G401 (cell line): ENCODE measurements around the gene CDH6. TPM values are rescaled to one million over a fixed set of nuclear protein-coding genes. Genes with fewer than 3 reads are reported as not detected.

Experiments
- DNase-seq: peaks from one replicate; pipeline ENCODE4 v3.0.0-alpha.2; 2015; ENCODE audit warnings: low spot score
- in situ Hi-C: cut with HindIII; loops from 2 replicates; pipeline ENCODE4 v1.10.0; 2016; ENCODE audit warnings: low sequenced_read_pairs, mixed read lengths
- total RNA-seq: library from RNA; depleted of rRNA; stranded (reverse); fragments of >200 nt; shearing (Covaris generic); gene quantifications from 2 replicates; pipeline ENCODE4 v1.2.3, GENCODE V29; 2014

Gene CDH6
- total RNA-seq, 1 experiment from 2014 or later = 0.58 TPM

DNA sequence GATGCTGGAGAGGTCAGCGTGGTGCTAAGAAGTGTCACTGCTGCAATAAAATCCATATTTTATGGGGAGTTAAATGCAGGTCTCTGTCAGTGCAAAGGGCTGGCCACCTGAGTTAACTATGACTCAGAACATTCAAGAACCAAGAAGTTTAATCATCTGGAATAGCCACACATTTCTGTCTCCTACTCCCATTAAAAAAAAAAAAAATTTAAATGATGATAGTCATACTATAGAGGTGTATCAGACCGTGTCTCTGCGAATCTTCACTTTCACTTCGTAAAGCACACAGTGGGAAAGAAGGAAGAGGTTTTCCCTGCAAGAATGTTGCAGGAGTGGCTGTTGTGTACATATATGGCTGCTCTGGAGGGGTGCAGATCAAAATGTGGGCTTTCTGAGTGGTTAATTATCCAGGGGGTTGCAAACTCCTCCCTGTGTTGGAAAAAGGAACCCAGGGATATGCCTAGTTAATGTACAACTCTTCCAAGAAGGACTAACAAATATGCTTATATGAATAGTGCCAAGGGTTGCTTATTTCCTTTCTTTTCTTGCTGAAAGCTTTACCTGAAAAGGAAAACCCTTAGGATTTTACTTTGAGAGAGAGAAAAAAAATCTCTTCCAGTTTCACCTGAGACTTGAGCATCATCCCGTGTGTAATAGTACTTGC lies 1.5 kb downstream of the CDH6 start:
- in situ Hi-C loops = no loop called here

GRCh38 chr5:31196309-31196708 lies 2.8 kb downstream of the CDH6 start:
- in situ Hi-C loops = no loop called here
- DNase-seq = no peak

More for the DNA sequence above, 1.5 kb downstream of the CDH6 start:
- DNase-seq = no peak

GRCh38 chr5:31197183-31197582 lies 3.7 kb downstream of the CDH6 start:
- in situ Hi-C loops = no loop called here
- no peak for DNase-seq

DNA sequence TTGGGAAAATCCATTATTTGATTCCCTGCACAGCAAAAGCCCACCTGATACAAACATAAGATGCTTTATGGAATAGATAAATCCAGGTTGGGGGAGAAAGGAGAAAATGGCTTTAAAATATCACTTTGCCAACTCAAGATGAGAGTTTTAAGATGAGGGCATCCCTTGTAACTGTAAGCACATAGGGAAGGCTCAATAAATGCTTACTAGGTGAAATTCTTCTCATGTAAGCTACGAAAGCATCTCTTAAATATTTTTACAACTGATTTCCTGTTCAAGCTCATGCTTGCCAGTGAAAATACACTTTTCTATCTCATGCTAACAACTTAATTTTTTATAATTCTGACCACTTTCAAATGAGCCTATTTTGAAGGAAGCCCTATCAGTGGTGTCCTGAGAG lies 11.5 kb downstream of the CDH6 start:
- DNase-seq = no peak
- in situ Hi-C loops = no loop called here

GRCh38 chr5:31208043-31208442 lies 14.6 kb downstream of the CDH6 start:
- in situ Hi-C loops = no loop called here
- DNase-seq = no peak

DNA sequence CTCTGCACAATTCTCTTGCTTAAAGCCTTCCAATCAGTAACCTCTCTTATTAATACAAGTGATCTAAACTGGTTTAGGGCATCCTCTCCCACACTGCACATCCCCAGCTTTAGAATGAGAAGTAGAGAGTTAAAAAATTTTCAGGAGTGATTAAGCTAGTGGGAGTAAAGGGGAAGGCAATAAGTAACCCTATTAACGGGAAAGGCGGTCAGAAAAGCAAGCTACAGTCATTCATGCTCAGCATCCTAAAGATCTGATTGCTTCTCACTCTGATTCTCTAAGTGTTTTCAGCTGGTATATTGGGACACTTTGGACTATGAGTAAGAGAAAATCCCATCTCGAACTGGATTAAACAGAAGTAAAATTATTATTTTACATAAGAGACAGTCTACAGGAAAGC lies 15.8 kb downstream of the CDH6 start:
- in situ Hi-C loops = no loop called here
- no peak for DNase-seq

DNA sequence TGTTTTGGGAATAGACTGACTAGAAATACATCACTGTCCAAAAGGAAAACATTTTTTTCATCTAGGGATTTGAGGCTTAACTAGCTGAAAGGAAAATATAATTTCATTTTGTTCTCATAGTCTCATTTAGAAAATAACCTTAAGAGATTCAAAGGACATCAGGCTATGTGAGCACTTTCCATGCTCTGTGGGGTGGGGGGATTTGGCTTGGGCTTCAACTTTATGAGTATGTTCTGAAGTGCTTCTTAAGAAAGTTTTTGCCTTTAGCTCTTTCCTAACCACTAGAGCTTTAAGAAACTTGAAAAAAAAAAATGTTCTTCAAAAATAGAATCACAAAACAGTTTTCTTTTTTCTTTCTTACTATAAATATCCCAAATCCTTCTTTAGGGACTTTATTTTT lies 17.6 kb downstream of the CDH6 start:
- no peak for DNase-seq
- in situ Hi-C loops = no loop called here

DNA sequence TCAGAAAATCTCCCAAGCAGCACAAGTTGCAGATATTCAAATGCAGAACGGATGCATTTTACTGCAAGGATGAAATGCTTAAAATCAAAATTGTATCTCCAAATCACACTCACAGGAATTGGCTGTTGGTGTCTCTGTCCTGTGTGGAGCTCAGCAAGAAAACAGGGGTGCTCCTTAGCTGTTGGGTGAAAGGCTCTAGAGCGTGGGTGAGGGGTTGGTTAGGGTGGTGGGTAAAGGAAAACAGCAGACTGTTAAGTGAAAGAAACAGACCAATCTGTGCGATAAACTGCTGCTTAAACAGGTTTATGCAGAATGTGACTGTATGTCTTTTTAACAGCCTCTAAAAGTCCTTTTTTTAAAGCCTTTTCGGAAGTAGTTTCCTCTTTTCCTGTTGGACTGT lies 19.8 kb downstream of the CDH6 start:
- in situ Hi-C loops = no loop called here
- no peak for DNase-seq

DNA sequence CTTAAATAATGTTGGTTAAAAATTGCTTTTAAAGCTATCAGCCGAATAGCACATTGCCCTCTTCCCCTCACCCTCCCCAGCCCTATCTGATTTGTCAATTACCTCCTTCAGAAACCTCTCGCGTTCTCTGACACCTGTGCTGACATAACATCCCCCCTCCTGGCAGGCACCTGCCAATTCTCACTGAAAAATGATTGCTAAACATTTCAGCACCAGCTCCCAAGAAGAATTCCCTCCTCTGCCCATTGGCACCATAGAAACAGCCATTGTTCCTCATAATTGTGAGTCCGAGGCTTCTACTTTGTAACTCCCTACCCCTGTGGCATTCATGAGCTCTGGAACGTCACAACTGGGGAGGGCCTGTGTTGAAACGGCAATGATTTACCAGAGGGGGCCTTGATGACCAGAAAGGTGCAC lies 20.2 kb downstream of the CDH6 start:
- in situ Hi-C loops = no loop called here
- no peak for DNase-seq

DNA sequence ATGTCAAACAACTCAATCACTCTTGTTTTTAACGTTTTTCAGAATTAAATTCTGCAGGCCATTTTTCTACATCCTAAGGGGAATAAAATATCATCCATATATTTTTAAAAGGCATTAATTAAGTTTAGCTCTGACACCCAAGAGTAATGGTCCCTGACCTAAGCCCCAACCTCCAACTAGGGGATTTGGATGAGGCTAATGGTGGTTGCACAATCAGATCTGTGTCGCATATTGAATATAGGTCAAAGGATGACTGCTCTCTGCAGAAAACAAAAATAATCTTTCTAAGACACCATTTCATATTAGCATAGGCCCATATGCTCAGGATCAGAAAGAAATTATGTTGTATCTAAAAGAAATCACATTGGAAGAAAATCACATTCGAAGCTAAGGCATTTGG lies 20.7 kb downstream of the CDH6 start:
- DNase-seq = no peak
- in situ Hi-C loops = no loop called here

- DNase-seq = no peak
- in situ Hi-C loops = no loop called here
Measured at GRCh38 chr5:31215236-31215635, 21.8 kb downstream of the CDH6 start.

DNA sequence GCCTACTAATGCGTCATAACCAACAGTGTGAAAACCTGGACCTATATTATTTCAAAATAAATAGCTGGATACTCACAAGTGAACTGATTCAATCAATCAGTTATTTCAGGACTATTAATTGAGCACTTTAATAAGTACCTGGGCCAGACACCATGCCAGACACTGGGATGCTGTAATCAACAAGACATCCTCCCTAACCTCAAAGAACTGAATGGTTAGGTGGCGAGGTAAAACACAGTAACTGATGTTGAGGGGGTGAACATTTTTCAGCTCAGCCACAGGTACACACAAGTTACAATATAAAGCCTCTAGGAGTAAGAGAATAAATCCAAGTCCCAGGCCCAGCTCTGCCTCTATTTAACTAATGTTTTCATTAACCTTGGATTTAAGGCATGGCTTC lies 24.0 kb downstream of the CDH6 start:
- DNase-seq = no peak
- in situ Hi-C loops = no loop called here

DNA sequence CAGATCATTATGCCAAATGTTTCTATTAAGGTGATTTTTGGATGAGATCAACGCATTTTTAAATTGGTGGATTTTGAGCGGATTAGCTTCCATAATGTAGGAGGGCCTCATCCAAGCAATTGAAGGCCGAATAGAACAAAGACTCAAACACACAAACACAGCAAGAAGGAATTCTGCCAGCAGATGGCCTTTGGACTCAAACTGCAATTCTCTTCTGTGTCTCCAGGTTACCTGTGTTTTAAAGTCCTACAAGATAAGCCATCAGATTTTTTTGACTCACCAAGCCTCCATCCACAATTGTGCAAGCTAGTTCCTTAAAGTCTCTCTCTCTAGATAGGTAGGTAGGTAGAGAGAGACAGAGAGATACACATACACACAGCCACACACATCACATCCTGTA lies 25.5 kb downstream of the CDH6 start:
- in situ Hi-C loops = no loop called here

DNA sequence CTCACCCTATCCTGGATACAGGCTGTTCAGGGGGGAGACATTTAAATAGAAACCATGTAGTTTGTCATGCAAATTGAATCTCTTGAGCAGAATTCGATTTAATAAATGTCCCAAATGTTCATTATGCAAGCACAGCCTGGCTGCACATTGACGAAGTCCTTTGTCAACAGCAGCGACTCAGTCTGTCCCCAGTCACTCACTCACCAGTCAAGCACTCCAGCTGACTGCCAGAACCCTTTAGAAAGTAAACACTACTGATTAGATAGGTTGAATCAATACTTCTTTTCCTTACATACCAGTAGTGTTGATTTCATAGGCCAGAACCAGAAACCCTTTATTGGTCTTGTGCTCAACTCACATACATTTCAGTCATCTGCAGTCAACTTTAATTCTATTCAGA lies 27.5 kb downstream of the CDH6 start:
- in situ Hi-C loops = no loop called here
- no peak for DNase-seq

More for the DNA sequence above, 25.5 kb downstream of the CDH6 start:
- no peak for DNase-seq

DNA sequence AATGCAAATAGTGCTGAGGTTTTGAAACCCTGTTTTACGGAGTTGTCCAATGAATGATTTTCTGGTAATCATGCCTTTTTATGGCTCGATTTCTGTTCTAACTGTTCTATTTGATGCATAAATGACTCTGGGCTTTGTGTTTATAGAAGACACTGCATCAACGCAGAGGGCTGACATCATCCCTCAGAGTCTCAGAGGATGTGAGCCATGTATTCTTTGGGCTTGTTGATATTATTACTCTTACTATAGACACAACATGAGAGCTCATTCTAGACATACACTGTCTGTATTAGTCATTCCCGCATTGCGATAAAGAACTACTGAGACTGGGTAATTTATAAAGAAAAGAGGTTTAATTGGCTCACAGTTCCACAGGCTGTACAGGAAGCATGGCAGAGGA lies 31.6 kb downstream of the CDH6 start:
- in situ Hi-C loops = no loop called here
- DNase-seq = no peak

DNA sequence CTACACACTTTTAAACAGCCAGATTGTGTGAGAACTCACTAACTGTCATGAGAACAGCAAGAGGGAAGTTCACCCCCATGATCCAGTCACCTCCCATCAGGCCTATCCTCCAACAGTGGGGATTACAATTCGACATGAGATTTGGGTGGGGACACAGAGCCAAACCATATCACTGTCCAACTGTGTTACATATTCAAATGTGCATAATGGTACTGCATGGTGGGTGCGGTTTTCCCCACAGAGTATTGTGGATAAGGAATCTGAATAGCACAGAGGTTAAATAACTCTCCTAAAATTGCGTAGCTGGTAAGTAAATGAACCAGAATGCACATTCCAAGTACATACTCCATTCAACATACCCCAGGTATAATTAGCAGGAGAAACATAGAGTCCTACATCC lies 32.1 kb downstream of the CDH6 start:
- no peak for DNase-seq
- in situ Hi-C loops = no loop called here

- no peak for DNase-seq
- in situ Hi-C loops = no loop called here
Measured at GRCh38 chr5:31226651-31227050, 33.2 kb downstream of the CDH6 start.

DNA sequence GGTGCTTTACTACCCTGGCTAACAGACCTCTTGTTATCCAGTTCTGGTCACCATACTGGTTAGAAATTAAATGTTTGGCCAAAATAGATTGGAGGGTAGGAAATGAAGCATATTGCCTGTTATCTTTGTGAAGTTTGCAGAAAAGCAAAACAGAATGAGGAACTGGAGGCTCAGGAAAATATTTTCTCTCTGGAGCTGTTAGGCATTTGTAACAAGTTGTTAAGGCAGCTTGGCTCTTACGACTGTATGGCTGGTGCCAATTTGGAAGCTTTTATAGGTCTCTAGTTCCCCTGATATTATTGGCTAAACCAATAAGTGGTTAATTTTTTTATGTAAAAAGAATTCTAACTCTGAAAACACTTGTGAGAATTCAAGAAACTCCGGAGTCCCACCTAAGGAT lies 35.8 kb downstream of the CDH6 start:
- in situ Hi-C loops = no loop called here
- no peak for DNase-seq

- no peak for DNase-seq
- in situ Hi-C loops = no loop called here
Measured at GRCh38 chr5:31231177-31231838, 37.8 kb downstream of the CDH6 start.

GRCh38 chr5:31232273-31232888 lies 38.9 kb downstream of the CDH6 start:
- peak; percentile 44 for DNase-seq
- in situ Hi-C loops = no loop called here

DNA sequence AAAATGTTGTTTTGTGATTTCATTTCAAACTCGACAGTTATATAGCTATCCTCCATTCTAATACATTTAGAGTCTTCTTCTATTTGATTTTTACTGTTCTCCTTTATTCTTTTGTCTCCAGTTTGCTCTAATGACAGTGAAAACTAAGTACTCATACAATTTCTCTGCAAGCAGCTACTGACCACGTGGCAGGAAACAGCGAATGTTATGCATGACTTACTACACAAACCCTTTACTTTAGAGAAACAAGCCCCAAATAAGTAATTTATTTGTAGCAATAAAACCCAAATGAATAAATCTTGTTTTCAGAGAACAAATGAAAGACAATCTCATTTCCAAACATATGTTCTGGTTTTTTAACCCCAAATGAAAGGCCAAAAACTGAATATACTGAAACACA lies 41.9 kb downstream of the CDH6 start:
- DNase-seq = no peak
- in situ Hi-C loops = no loop called here
